ENCODE data around the gene KCTD14.

DNA sequence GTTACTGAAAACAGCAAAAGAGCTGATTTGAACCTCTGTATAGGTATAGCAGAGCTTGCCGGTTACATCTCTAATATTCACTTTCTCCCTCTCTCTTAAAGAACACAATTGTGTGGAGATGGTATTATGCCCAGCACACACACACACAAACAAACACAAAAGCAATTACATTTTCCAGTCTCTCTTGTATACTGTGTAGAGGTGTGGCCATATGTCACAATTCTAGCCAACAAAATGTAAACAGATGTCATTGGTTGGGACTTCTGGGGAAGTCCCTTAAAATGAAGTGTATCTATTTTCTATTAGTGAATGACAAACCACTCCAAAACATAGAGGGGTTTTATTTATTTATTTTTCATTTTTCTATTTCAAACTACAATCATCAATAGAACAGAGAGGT is 12.8 kb downstream of the KCTD14 start:
- TF ChIP-seq, protein P1, sequence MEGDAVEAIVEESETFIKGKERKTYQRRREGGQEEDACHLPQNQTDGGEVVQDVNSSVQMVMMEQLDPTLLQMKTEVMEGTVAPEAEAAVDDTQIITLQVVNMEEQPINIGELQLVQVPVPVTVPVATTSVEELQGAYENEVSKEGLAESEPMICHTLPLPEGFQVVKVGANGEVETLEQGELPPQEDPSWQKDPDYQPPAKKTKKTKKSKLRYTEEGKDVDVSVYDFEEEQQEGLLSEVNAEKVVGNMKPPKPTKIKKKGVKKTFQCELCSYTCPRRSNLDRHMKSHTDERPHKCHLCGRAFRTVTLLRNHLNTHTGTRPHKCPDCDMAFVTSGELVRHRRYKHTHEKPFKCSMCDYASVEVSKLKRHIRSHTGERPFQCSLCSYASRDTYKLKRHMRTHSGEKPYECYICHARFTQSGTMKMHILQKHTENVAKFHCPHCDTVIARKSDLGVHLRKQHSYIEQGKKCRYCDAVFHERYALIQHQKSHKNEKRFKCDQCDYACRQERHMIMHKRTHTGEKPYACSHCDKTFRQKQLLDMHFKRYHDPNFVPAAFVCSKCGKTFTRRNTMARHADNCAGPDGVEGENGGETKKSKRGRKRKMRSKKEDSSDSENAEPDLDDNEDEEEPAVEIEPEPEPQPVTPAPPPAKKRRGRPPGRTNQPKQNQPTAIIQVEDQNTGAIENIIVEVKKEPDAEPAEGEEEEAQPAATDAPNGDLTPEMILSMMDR (conservative IDR thresholded peaks at IDR 0.05 in 1 of 2, IDR thresholded peaks at IDR 0.05 in 1 of 2; ENCODE audit: extremely low read depth in 1 of 2, insufficient read depth in 1 of 2, low read depth in 1 of 2, low read length in 2 of 2): no peak
- no peak for TF ChIP-seq EZH2 (IDR thresholded peaks at IDR 0.05; ENCODE audit: borderline replicate concordance, low read length)
